ENCODE measurements around the gene RAD54L. TPM values are rescaled to one million over a fixed set of nuclear protein-coding genes. Genes with fewer than 3 reads are reported as not detected.

Gene RAD54L
- total RNA-seq, 2 donors from 2014 or later, result not detected

GRCh38 chr1:46285730-46286477 lies 38.3 kb downstream of the RAD54L start:
- no peak overlapping the region for H3K27ac ChIP-seq
- DNase-seq (ENCODE audit: low spot score), result no peak
- TF ChIP-seq, protein P1, sequence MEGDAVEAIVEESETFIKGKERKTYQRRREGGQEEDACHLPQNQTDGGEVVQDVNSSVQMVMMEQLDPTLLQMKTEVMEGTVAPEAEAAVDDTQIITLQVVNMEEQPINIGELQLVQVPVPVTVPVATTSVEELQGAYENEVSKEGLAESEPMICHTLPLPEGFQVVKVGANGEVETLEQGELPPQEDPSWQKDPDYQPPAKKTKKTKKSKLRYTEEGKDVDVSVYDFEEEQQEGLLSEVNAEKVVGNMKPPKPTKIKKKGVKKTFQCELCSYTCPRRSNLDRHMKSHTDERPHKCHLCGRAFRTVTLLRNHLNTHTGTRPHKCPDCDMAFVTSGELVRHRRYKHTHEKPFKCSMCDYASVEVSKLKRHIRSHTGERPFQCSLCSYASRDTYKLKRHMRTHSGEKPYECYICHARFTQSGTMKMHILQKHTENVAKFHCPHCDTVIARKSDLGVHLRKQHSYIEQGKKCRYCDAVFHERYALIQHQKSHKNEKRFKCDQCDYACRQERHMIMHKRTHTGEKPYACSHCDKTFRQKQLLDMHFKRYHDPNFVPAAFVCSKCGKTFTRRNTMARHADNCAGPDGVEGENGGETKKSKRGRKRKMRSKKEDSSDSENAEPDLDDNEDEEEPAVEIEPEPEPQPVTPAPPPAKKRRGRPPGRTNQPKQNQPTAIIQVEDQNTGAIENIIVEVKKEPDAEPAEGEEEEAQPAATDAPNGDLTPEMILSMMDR (IDR thresholded peaks at IDR 0.05), result no peak
- H3K4me3 ChIP-seq, result no peak overlapping the region
- H3K4me1 ChIP-seq, result no peaks in the 10 kb centered on the region
- H3K9me3 ChIP-seq, result no peaks in the 10 kb centered on the region
- peaks cover 29% of the 10 kb centered on the region for H3K36me3 ChIP-seq
- H3K27me3 ChIP-seq, result no peaks in the 10 kb centered on the region

DNA sequence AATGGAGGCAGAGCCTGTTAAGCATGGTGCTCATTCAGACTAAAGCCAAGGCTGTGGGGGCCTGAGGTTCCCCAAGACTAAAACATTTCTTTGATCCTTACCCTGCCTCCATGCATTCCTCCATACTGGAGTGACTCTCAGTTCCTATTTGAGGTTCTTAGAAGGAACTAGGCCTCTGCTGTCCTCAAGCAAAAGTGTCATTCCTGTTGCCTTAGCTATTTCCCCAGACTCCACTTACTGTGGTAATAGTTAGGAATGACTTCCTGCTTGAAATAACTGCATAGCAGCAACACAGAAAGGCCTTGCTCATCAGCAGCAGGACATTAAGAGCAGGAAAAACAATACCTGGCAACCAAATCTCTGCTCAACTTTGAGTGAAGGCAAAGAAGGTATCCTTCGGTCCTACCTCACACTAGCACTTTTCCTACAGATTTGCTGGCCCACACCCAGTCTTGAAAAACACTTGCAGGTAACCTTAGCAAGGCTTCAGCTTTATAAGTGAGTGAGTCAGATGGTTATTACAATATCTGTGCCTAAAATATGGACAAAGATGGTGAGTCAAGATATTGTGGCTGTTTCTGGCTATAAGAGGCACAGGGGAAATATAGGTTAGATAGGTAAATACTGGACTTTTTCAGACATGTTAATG lies 41.0 kb downstream of the RAD54L start:
- Histone ChIP-seq H3K4me3 (no peak overlapping the region), H3K36me3 (peaks cover 39% of the 10 kb centered on the region), H3K9me3 (no peaks in the 10 kb centered on the region), H3K27ac (no peak overlapping the region), H3K4me1 (no peaks in the 10 kb centered on the region), H3K27me3 (no peaks in the 10 kb centered on the region)
- TF ChIP-seq, protein P1 (IDR thresholded peaks at IDR 0.05), result no peak
- no peak for DNase-seq (ENCODE audit: low spot score)

- Histone ChIP-seq H3K36me3 (peaks cover 43% of the 10 kb centered on the region), H3K27me3 (no peaks in the 10 kb centered on the region), H3K4me1 (no peaks in the 10 kb centered on the region), H3K9me3 (no peaks in the 10 kb centered on the region), H3K27ac (no peak overlapping the region), H3K4me3 (no peak overlapping the region)
- TF ChIP-seq, protein P1 (IDR thresholded peaks at IDR 0.05), result no peak
- DNase-seq (ENCODE audit: low spot score), result no peak
Measured at GRCh38 chr1:46289134-46289494, 41.6 kb downstream of the RAD54L start.

GRCh38 chr1:46289976-46290375 lies 42.4 kb downstream of the RAD54L start:
- TF ChIP-seq, protein P1 (IDR thresholded peaks at IDR 0.05), result no peak
- Histone ChIP-seq H3K4me1 (no peaks in the 10 kb centered on the region), H3K27me3 (no peaks in the 10 kb centered on the region), H3K27ac (no peak overlapping the region), H3K9me3 (no peaks in the 10 kb centered on the region), H3K36me3 (peaks cover 44% of the 10 kb centered on the region), H3K4me3 (no peak overlapping the region)
- DNase-seq (ENCODE audit: low spot score), result no peak

GRCh38 chr1:46295306-46295705 lies 47.7 kb downstream of the RAD54L start:
- Histone ChIP-seq H3K4me1 (peaks cover 0 to 22% of the 10 kb centered on the region in 2 donors), H3K27ac (no peak overlapping the region), H3K36me3 (peaks cover 63% of the 10 kb centered on the region), H3K27me3 (no peaks in the 10 kb centered on the region), H3K4me3 (no peak overlapping the region), H3K9me3 (no peaks in the 10 kb centered on the region)
- TF ChIP-seq, protein P1 (IDR thresholded peaks at IDR 0.05), result no peak
- no peak for DNase-seq (ENCODE audit: low spot score)
